Uterus (tissue), 4 donors: ENCODE results near the gene PDE4B. TPM values are rescaled to one million over a fixed set of nuclear protein-coding genes. Genes with fewer than 3 reads are reported as not detected.

Experiments used
- DNase-seq, 2 donors: peaks; one replicate each; pipeline ENCODE4 v3.0.0-alpha.2; 2019 to 2020
- H3K27ac ChIP-seq, 2 donors: fragments of 200-600 bp; sonication (generic); 1 replicate in 1 of 2; 2 replicates in 1 of 2; pipeline ENCODE4 v1.5.1; 2016 to 2018
- H3K27me3 ChIP-seq, 2 donors: fragments of 200-600 bp; sonication (generic); one replicate each; pipeline ENCODE4 v1.5.1; 2018 to 2019; ENCODE audit warnings: control low read depth in 1 of 2
- H3K36me3 ChIP-seq, 2 donors: fragments of 200-600 bp; sonication (generic); one replicate each; pipeline ENCODE4 v1.5.1; 2019; ENCODE audit warnings: control low read depth in 1 of 2
- H3K4me1 ChIP-seq, 2 donors: fragments of 200-600 bp; sonication (generic); one replicate each; pipeline ENCODE4 v1.5.1; 2018 to 2019; ENCODE audit warnings: control low read depth in 1 of 2
- H3K4me3 ChIP-seq, 2 donors: fragments of 200-600 bp; sonication (generic); 1 replicate in 1 of 2; 2 replicates in 1 of 2; pipeline ENCODE4 v1.5.1; 2018 to 2019; ENCODE audit warnings: mild to moderate bottlenecking in 1 of 2
- H3K9me3 ChIP-seq, 2 donors: fragments of 200-600 bp; sonication (generic); one replicate each; pipeline ENCODE4 v1.5.1; 2019; ENCODE audit warnings: control low read depth in 1 of 2
- POLR2A ChIP-seq, 2 donors: fragments of 450-650 bp; IDR thresholded peaks; one replicate each; pipeline ENCODE4 v1.6.1; 2016; ENCODE audit warnings: antibody characterized with exemption in 2 of 2, mild to moderate bottlenecking in 1 of 2, moderate library complexity in 1 of 2
- intact Hi-C: fragments of 100-400 bp; cut with DNase I; formaldehyde crosslinking; loops from one replicate; pipeline ENCODE4 v1.15.1; 2023; ENCODE audit warnings: low total_unique reads
- total RNA-seq, 4 donors: library from RNA; depleted of rRNA in 3 of 4; stranded (reverse); fragments of >200 nt in 3 of 4; gene quantifications; one replicate each; pipeline versions ENCODE4 v1.1.0 to v1.2.4, GENCODE V29; 2014 to 2023
- TF ChIP-seq, protein P1 (sequence below), 4 experiments: fragments of 200-600 bp in 2 of 4; fragments of 450-650 bp in 2 of 4; sonication (generic) in 2 of 4; IDR thresholded peaks; one replicate each; pipeline ENCODE4 v1.5.1; 2016 to 2019; ENCODE audit warnings: antibody characterized with exemption in 4 of 4, mild to moderate bottlenecking in 2 of 4, moderate library complexity in 1 of 4
- donor health status: DM: yes; HTN: yes; CAD: no.

The PDE4B gene
- total RNA-seq, 4 donors from 2014 or later: 6.9 to 22.9 (median 17.8) TPM

DNA sequence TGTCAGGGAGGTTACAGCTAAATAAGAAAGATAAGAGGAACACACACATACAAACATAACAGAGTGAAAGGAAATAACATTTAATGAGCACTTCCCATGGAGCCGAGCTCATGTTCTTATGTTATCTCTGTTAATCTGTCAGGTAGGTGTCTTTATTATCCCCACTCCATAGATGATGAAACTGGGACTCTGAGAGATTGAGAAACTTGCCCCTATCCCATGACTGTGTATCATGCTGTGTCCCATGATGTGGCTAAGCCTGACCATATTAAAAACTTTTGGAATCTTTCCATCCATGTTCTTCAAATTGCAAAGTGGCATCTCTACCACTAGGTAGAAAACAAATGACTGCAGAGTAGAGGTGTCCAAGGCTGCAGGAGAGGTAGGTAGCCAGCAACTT is 456.1 kb downstream of the PDE4B start:
- TF ChIP-seq, protein P1, sequence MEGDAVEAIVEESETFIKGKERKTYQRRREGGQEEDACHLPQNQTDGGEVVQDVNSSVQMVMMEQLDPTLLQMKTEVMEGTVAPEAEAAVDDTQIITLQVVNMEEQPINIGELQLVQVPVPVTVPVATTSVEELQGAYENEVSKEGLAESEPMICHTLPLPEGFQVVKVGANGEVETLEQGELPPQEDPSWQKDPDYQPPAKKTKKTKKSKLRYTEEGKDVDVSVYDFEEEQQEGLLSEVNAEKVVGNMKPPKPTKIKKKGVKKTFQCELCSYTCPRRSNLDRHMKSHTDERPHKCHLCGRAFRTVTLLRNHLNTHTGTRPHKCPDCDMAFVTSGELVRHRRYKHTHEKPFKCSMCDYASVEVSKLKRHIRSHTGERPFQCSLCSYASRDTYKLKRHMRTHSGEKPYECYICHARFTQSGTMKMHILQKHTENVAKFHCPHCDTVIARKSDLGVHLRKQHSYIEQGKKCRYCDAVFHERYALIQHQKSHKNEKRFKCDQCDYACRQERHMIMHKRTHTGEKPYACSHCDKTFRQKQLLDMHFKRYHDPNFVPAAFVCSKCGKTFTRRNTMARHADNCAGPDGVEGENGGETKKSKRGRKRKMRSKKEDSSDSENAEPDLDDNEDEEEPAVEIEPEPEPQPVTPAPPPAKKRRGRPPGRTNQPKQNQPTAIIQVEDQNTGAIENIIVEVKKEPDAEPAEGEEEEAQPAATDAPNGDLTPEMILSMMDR (IDR thresholded peaks at IDR 0.05): no peak
- no peak for TF ChIP-seq POLR2A (IDR thresholded peaks at IDR 0.05)
- no peaks in the 10 kb centered on the region for H3K4me1 ChIP-seq
- no peaks in the 10 kb centered on the region for H3K9me3 ChIP-seq
- no peak overlapping the region for H3K4me3 ChIP-seq
- no peak for DNase-seq
- H3K36me3 ChIP-seq: no peaks in the 10 kb centered on the region
- no peaks in the 10 kb centered on the region for H3K27me3 ChIP-seq
- peak overlapping the region; percentile 33 to 55 for H3K27ac ChIP-seq
- intact Hi-C loops: loop anchor here (5.0 kb wide), 1 partner anchor 286 kb away; no protein-coding TSS in a partner anchor

DNA sequence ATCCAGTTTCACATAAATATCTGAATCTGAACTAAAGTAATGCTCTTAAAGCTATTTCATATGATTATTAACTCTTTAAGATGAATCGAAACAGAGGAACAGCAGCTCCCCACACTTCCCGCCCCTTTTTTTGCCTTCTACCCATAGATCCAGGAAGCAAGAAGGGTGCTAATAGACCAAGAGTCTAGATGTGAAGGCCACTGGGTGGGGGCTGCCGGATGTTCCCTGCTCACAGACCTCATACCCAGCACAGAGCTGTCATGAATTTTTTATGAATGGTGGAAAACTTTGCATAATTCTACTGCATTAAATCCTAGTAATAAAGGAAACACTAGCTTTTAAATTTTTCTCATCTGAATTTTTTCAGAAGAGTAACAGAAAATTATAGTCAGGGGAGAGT is 457.4 kb downstream of the PDE4B start:
- H3K9me3 ChIP-seq: no peaks in the 10 kb centered on the region
- intact Hi-C loops: no loop called here
- DNase-seq: no peak
- no peaks in the 10 kb centered on the region for H3K27me3 ChIP-seq
- H3K4me3 ChIP-seq: no peak overlapping the region
- no peaks in the 10 kb centered on the region for H3K4me1 ChIP-seq
- H3K27ac ChIP-seq: no peak overlapping the region
- no peaks in the 10 kb centered on the region for H3K36me3 ChIP-seq
- TF ChIP-seq, protein P1 (IDR thresholded peaks at IDR 0.05): no peak
- TF ChIP-seq POLR2A (IDR thresholded peaks at IDR 0.05): no peak

DNA sequence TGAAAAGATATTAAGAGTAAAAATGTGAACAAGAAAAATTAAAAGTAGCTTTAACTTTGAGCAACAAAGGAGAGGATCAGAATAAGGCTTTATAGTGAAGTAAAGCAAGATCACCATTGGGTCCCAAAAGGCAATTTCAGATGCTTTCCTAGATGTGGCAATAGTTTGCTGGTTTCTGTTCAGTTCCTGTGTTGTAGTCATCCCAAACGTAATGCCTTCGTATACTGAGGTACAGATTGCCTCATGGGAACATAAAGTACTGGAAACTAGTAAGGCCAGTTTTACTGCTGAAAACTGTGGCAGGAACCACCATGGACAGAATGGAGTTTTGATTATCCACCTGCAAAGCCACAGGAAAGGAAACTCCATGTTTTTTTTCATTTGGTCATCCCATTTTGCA is 457.8 kb downstream of the PDE4B start:
- Histone ChIP-seq H3K9me3 (no peaks in the 10 kb centered on the region), H3K27me3 (no peaks in the 10 kb centered on the region), H3K4me1 (no peaks in the 10 kb centered on the region), H3K27ac (no peak overlapping the region), H3K4me3 (no peak overlapping the region), H3K36me3 (no peaks in the 10 kb centered on the region)
- intact Hi-C loops: no loop called here
- TF ChIP-seq POLR2A (IDR thresholded peaks at IDR 0.05): no peak
- TF ChIP-seq, protein P1 (IDR thresholded peaks at IDR 0.05): no peak
- DNase-seq: no peak

DNA sequence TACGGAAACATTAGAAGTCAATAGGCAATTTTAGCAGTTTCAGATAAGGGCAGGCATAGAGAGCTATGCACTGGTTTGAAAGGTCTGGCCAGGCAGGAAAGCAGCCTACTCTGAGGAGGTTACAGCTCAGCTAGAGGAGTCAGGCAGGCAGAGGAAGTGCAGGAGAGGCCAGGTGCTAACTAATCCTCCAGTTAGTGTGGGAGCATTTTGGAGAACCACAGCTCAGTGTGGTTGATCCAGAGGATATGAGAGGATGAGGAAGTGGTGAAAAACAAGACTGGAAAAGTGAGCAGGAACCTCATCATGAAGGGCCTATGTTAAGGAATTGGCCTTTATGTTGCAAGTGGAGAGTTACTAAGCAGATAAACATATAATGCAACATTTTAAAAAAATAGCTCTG is 458.9 kb downstream of the PDE4B start:
- TF ChIP-seq, protein P1 (IDR thresholded peaks at IDR 0.05): no peak
- TF ChIP-seq POLR2A (IDR thresholded peaks at IDR 0.05): no peak
- no peaks in the 10 kb centered on the region for H3K4me1 ChIP-seq
- H3K9me3 ChIP-seq: no peaks in the 10 kb centered on the region
- H3K4me3 ChIP-seq: no peak overlapping the region
- intact Hi-C loops: no loop called here
- no peaks in the 10 kb centered on the region for H3K36me3 ChIP-seq
- H3K27ac ChIP-seq: no peak overlapping the region
- DNase-seq: no peak
- no peaks in the 10 kb centered on the region for H3K27me3 ChIP-seq

DNA sequence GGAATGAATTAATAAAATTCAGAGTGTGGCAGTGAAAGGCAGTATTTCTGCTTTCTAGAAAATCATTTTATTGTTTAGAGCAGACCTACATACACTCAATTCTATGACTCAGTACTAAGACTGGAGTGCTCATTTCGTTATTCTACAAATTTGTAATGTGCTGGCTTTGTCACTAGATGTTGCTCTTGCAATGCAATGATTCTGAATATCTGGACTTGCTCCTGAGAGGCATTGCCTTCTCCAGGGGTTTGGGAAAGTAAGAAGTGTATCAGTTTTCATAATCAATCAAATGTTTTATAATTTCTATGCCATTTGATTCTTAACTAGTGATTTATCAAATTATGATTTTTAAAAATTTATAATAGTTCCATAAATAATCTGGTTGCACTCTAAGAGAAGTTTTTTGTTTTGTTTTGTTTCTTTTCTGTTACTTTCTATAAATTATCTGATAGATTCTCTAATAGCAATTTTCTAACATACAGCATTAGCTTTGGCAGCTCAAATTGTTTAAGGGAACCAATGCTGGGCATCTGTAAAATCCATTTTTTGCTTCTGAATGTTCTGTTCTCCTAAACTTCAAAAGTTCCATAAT is 460.7 kb downstream of the PDE4B start:
- Histone ChIP-seq H3K36me3 (no peaks in the 10 kb centered on the region), H3K27ac (no peak overlapping the region), H3K4me1 (no peaks in the 10 kb centered on the region), H3K4me3 (no peak overlapping the region), H3K9me3 (no peaks in the 10 kb centered on the region), H3K27me3 (no peaks in the 10 kb centered on the region)
- intact Hi-C loops: no loop called here
- DNase-seq: no peak
- TF ChIP-seq POLR2A (IDR thresholded peaks at IDR 0.05): no peak
- TF ChIP-seq, protein P1 (IDR thresholded peaks at IDR 0.05): peak; percentile 72 to 94 (median 82)
